ENCODE measurements around the gene LRRC49. TPM values are rescaled to one million over a fixed set of nuclear protein-coding genes. Genes with fewer than 3 reads are reported as not detected.
A peak's percentile ranks its signal among the peaks of the same experiment; 100 is the strongest.
"Not testable (repeated sequence)": the region's sequence is repeated elsewhere in the genome, so short reads cannot be mapped to it uniquely, and the experiment has no call there.

The LRRC49 gene
- total RNA-seq, 2 donors from 2014 or later, result 23.4 to 35.3 TPM

DNA sequence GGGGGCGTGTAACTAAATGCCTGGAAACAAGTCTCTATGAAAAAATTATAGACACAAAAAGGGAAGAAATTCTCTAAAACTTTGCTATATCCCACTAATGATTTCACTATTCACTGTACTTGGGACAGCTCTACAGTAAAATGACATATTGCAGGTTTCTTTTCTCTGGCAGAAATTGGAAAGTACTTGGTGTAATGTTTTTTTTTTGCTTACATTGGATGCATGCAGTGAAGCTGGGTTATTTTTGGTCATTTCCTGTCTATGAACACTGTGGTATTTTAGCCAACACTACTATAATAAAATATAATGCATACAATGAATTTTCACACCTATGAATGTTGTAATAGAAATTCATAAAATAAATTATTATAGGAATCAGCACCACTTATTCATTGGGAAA is 109.7 kb downstream of the LRRC49 start:
- no peak for DNase-seq (ENCODE audit: low spot score)
- TF ChIP-seq CTCF (IDR thresholded peaks at IDR 0.05), result no peak
- H3K27ac ChIP-seq, result no peak overlapping the region

DNA sequence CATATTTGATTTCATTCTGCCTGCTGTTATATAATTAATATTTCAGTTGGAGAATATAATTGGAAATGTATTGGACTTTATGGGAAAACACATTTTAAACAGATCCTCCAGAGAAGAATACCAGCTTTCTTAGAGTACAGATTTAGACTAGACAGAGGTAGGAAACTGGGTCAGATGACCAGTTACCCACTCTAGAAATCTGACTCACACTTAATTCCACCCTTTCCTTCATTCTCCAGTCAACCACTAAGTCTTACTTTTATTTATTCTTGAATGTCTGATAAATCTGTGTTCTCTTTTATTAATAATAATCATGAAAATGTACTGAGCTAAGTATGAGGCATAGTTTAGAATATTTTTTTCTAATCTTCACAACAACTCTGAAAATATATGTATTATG is 110.7 kb downstream of the LRRC49 start:
- peaks cover 0 to 8% of the 10 kb centered on the region in 2 donors for H3K9me3 ChIP-seq
- DNase-seq (ENCODE audit: low spot score), result no peak
- peaks cover 5% of the 10 kb centered on the region for H3K36me3 ChIP-seq
- no peak overlapping the region for H3K4me3 ChIP-seq
- H3K27ac ChIP-seq, result no peak overlapping the region
- no peak for TF ChIP-seq CTCF (IDR thresholded peaks at IDR 0.05)
- no peaks in the 10 kb centered on the region for H3K27me3 ChIP-seq
- no peaks in the 10 kb centered on the region for H3K4me1 ChIP-seq

More for the DNA sequence above, 109.7 kb downstream of the LRRC49 start:
- Histone ChIP-seq H3K4me3 (no peak overlapping the region), H3K36me3 (peaks cover 5% of the 10 kb centered on the region), H3K4me1 (no peaks in the 10 kb centered on the region), H3K27me3 (no peaks in the 10 kb centered on the region), H3K9me3 (peaks cover 0 to 15% of the 10 kb centered on the region in 2 donors)

- H3K27ac ChIP-seq; H3K9me3 ChIP-seq; H3K4me3 ChIP-seq; H3K4me1 ChIP-seq; DNase-seq (ENCODE audit: low spot score); H3K27me3 ChIP-seq; H3K36me3 ChIP-seq: not testable (repeated sequence)
Measured at GRCh38 chr15:71004506-71004905, 111.9 kb downstream of the LRRC49 start.

DNA sequence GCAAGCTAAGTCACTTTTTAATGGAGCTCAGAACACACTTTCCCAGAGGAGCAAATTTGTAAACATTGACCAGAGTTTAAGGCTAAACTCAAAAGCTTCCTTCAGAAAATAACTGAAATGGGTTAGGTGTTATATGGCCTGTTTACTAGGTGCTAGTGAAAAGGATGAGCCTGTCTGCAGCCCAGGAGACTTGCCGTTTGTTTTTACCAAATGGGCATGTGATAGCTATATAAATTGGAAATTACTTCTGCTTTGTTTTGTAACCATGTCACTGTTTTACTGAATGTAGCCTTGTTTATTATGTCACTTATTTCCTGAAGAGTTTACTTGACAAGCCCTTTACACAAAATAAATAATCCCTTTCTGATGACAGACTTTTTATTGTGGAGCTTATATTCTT is 113.3 kb downstream of the LRRC49 start:
- H3K4me3 ChIP-seq, result no peak overlapping the region
- TF ChIP-seq CTCF (IDR thresholded peaks at IDR 0.05), result no peak
- DNase-seq (ENCODE audit: low spot score), result no peak
- H3K27ac ChIP-seq, result no peak overlapping the region
- H3K9me3 ChIP-seq, result no peaks in the 10 kb centered on the region
- no peaks in the 10 kb centered on the region for H3K27me3 ChIP-seq
- peaks cover under 1% of the 10 kb centered on the region for H3K36me3 ChIP-seq
- no peaks in the 10 kb centered on the region for H3K4me1 ChIP-seq

DNA sequence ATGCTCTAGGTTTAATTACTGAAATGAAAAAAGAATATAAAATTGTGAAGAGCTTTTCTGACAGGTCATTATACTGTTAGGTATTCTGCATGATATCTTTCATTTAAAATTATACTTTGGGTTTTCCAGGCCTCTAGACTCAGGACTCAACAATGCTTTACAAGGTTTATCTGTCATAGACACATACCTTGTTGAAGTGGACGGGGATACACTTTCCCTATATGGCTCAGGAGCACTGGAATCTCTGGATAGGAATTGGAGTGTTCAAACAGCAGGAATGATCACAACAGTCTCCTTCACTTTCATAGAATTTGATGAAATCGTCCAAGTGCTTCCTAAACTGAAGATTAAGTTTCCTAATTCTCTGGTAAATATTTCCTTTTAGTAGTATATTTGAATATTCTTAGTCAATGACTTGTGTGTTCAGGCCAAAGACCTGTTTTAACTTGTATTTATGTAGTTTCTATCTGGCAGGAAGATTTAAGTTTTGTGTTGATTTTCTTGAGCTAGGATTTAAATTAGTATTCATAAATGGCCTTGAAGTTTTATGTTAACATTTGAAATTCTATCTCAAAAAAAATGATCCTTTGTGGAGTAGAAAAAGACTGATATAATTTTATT is 115.7 kb downstream of the LRRC49 start:
- H3K4me3 ChIP-seq, result peak overlapping the region; percentile 22 to 33
- no peak for TF ChIP-seq CTCF (IDR thresholded peaks at IDR 0.05)
- no peak for DNase-seq (ENCODE audit: low spot score)

DNA sequence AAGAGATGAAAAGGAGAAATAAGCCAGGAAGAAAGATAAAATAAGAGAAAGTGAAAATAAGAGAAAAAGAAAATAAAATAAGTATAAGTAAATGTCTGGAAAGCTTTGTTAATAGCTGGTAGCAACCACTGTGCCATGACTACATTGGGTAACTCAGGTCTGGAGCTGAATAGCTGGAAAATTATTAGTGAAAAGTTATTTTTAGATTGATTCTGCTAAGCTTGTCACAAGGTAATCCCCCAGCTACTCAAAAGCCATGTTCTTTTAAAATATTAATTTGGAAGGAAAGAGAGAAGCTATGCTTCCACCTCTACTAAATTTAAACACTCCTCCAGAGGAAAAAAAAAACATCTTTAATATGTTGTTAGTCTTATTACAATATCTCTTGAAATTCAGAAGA is 117.8 kb downstream of the LRRC49 start:
- Histone ChIP-seq H3K4me3 (no peak overlapping the region), H3K4me1 (no peaks in the 10 kb centered on the region), H3K36me3 (peaks cover 5% of the 10 kb centered on the region), H3K27me3 (no peaks in the 10 kb centered on the region), H3K27ac (peak overlapping the region in 1 of 2 donors; percentile 13), H3K9me3 (no peaks in the 10 kb centered on the region)
- DNase-seq (ENCODE audit: low spot score), result no peak
- TF ChIP-seq CTCF (IDR thresholded peaks at IDR 0.05), result no peak

More for the DNA sequence above, 115.7 kb downstream of the LRRC49 start:
- peak overlapping the region in 1 of 2 donors; percentile 51 for H3K27ac ChIP-seq
- H3K27me3 ChIP-seq, result no peaks in the 10 kb centered on the region
- H3K9me3 ChIP-seq, result no peaks in the 10 kb centered on the region
- peaks cover 5% of the 10 kb centered on the region for H3K36me3 ChIP-seq
- no peaks in the 10 kb centered on the region for H3K4me1 ChIP-seq

Data from right atrium auricular region (tissue), 2 donors.